NCI-H446 treated with DMSO at 0.1 percent for 48 hours (cell line): ENCODE measurements around the gene MACROD2.
"Not testable (repeated sequence)": the region's sequence is repeated elsewhere in the genome, so short reads cannot be mapped to it uniquely, and the experiment has no call there.

Experiments used
- DNase-seq: peaks from one replicate; lab custom pipeline; 2025; lab: John Stamatoyannopoulos, UW

Gene MACROD2

GRCh38 chr20:15111654-15112053 lies 1116.3 kb downstream of the MACROD2 start:
- no peak for DNase-seq

- DNase-seq, result no peak
Observed at GRCh38 chr20:15113144-15113773, 1117.9 kb downstream of the MACROD2 start.

DNA sequence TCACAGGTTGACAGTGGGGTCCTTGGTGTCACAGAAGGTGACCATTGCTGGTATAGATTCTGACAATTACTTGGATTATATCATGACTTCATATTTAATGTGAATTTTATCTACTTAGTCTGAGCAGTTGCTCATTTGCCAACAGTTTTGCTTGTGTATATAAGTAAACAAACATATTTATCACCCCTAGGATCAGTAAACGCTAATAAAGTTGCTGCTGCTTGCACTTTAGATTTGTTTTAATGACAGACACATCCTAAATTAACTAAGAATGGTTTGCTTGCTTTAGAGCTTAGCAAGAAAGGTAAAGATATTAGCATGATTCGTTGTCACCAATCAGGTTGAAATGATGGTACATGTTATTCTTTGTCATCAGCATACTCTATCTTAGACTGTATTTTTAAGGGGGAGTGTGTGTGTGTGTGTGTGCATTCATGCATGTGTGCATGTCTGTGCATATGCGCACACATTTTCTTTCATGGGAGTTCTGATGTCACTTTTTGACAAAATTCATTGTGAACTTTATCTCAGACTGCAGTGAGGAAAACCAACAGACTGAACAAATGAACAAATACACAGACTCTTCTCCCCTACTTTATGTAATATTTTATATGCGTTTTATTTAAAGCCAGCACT lies 1124.7 kb downstream of the MACROD2 start:
- DNase-seq, result no peak

DNA sequence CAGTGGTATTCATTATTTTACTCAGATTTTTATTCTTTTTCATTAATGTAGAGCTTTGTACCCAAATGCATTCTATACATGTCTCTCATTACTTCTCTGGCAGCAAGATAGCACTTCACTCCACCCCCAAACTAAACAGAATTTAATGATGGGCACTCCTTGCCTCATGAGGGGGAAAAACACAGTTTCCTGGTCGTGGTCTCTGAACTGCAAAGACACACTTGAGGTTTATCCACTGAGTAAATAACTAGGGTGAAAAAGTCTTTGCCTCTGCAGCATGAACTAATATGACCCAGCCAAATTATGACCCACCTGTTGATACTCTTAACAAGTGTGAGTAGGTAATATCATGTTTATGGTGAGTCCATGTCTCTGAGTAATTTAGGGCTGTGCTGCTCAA lies 1127.3 kb downstream of the MACROD2 start:
- DNase-seq, result no peak

GRCh38 chr20:15131176-15131575 lies 1135.9 kb downstream of the MACROD2 start:
- DNase-seq, result no peak

- no peak for DNase-seq
Observed at GRCh38 chr20:15138548-15139126, 1143.3 kb downstream of the MACROD2 start.

GRCh38 chr20:15139522-15139921 lies 1144.2 kb downstream of the MACROD2 start:
- no peak for DNase-seq

DNA sequence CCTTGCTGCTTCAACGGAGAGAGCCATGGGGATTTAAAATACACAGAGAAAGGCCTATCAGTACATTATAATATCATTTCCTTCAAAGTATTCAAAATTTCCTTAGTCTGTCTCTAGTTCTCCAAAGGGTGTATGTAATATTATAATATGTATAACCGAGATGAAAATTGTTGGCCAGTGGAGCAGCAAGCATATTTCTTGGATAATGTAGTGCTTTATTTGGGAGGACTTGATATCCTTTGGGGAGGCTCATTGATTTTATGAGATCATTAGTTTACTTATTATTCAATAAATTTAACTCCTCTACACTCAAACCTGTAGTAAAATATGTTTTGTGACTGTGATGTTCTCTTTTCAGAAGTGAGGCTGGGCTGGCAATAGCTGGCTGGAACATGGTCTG lies 1145.0 kb downstream of the MACROD2 start:
- no peak for DNase-seq

- DNase-seq, result not testable (repeated sequence)
Observed at GRCh38 chr20:15140940-15141339, 1145.6 kb downstream of the MACROD2 start.

GRCh38 chr20:15141861-15142260 lies 1146.5 kb downstream of the MACROD2 start:
- no peak for DNase-seq

DNA sequence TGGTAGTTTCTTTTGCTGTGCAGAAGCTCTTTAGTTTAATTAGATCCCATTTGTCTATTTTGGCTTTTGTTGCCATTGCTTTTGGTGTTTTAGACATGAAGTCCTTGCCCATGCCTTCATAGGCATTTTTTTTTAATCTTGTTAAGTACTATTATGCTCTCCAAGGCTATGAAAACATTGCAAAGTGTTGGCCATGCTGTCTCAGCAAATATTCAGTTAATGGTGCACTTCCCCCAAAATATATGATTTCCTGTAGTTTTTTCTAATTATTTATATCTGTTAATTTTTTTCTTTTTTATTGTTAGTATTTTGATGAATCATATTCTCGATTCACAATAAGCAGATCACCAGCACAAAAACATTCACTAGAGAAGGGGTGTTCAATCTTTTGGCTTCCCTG lies 1148.2 kb downstream of the MACROD2 start:
- no peak for DNase-seq

- DNase-seq, result no peak
Observed at GRCh38 chr20:15144916-15145315, 1149.6 kb downstream of the MACROD2 start.

GRCh38 chr20:15146948-15147347 lies 1151.6 kb downstream of the MACROD2 start:
- DNase-seq, result no peak

- DNase-seq, result no peak
Observed at GRCh38 chr20:15154070-15154469, 1158.8 kb downstream of the MACROD2 start.

GRCh38 chr20:15155848-15156401 lies 1160.6 kb downstream of the MACROD2 start:
- DNase-seq, result no peak

- no peak for DNase-seq
Observed at GRCh38 chr20:15158533-15158932, 1163.2 kb downstream of the MACROD2 start.

- DNase-seq, result no peak
Observed at GRCh38 chr20:15162079-15162647, 1166.8 kb downstream of the MACROD2 start.

- no peak for DNase-seq
Observed at GRCh38 chr20:15163632-15164031, 1168.3 kb downstream of the MACROD2 start.

- DNase-seq, result no peak
Observed at GRCh38 chr20:15164726-15165125, 1169.4 kb downstream of the MACROD2 start.

DNA sequence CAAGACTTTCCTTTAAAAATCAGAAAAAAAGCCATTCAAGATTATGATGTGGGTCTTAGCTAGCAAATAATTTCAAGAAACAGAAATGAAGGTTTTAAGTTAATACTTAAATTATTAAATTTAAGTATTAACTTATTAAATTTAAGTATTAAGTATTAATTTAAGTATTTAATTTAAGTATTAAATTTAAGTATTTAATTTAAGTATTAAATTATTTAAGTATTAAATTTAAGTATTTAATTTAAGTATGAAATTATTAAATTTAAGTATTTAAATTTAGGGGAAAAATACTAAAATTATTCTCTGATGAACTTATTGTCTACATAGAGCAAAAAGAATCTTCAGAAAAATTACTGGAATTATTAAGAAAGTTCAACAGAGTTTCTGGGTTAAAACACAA lies 1171.4 kb downstream of the MACROD2 start:
- DNase-seq, result no peak

GRCh38 chr20:15171016-15171415 lies 1175.7 kb downstream of the MACROD2 start:
- DNase-seq, result no peak

DNA sequence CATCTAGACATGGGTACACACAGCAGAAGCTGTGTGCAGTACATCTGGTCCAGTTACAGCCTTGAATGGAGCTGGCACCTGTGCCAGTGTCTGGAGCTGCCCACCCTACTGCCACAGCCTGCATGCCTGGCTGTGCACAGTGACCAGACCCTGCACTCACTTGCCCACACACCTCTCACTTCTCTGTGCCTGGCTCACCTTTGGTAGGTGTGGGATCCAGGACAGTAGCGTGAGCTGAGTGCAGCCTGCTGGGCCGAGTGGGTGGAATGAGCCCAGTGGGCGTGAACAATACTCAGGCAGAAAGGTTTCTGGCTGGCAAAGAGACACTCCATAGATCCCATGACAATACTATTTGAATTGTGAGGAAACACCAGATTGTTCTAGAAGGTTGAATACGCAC lies 1181.6 kb downstream of the MACROD2 start:
- DNase-seq, result no peak

DNA sequence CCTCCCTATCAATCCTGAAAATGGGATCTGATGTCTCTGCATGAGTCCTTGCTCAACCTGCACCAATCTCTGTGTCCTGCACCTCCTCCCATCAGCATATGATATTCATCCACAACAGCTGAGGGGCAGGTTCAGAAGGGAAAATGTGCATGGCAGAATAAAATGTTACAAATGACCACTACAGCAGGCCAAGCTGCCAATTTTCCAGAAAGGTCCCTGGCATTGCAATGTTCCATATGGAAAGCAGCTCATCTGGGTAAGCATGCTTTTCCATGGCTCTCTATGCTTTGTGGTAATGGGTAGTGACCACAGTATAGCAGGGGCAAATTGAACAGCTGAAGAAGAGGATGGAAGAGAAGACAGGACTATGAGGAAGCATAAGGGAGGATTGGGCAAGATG lies 1183.3 kb downstream of the MACROD2 start:
- no peak for DNase-seq
